Keratinocyte (primary cell): ENCODE measurements around the gene TRIM60.

Source experiments
- EZH2 ChIP-seq: IDR thresholded peaks from one replicate; pipeline ENCODE4 v1.6.1; 2012; ENCODE audit warnings: inconsistent platforms, mild to moderate bottlenecking, low read length, moderate library complexity
- TF ChIP-seq, protein P1 (sequence below), 3 experiments: IDR thresholded peaks in 1 of 3; conservative IDR thresholded peaks in 1 of 3; optimal IDR thresholded peaks in 1 of 3; 2 replicates in 2 of 3; 3 replicates in 1 of 3; pipeline versions ENCODE3 to v1.5.1; 2011; ENCODE audit warnings: low read length in 3 of 3, mild to moderate bottlenecking in 3 of 3, moderate library complexity in 2 of 3, control low read depth in 1 of 3, inconsistent platforms in 1 of 3; ENCODE audit not compliant: insufficient read depth in 2 of 3; ENCODE audit errors: extremely low read depth in 1 of 3

DNA sequence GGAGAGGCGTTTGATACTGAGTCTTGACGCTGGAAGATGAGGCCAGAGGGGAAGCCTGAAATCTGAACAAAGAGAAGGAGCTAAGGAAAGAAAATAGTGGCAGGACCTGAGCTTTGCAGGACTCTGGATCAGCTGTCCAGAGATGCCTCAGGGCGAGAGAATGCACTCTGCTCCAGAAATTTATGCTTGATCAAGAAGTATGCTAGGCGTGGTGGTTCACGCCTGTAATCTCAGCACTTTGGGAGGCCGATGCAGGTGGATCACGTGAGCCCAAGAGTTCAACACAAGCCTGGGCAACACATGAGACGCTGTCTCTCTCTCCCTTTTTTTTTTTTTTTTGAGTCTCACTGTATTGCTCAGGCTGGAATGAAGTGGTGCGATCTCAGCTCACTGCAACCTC is 23.8 kb downstream of the TRIM60 start:
- TF ChIP-seq, protein P1, sequence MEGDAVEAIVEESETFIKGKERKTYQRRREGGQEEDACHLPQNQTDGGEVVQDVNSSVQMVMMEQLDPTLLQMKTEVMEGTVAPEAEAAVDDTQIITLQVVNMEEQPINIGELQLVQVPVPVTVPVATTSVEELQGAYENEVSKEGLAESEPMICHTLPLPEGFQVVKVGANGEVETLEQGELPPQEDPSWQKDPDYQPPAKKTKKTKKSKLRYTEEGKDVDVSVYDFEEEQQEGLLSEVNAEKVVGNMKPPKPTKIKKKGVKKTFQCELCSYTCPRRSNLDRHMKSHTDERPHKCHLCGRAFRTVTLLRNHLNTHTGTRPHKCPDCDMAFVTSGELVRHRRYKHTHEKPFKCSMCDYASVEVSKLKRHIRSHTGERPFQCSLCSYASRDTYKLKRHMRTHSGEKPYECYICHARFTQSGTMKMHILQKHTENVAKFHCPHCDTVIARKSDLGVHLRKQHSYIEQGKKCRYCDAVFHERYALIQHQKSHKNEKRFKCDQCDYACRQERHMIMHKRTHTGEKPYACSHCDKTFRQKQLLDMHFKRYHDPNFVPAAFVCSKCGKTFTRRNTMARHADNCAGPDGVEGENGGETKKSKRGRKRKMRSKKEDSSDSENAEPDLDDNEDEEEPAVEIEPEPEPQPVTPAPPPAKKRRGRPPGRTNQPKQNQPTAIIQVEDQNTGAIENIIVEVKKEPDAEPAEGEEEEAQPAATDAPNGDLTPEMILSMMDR (optimal IDR thresholded peaks at IDR 0.05 in 1 of 3, IDR thresholded peaks at IDR 0.05 in 1 of 3, conservative IDR thresholded peaks at IDR 0.05 in 1 of 3; ENCODE audit: extremely low read depth in 1 of 3, insufficient read depth in 2 of 3, low read length in 3 of 3) = no peak
- no peak for TF ChIP-seq EZH2
